Osteoblast (primary cell): ENCODE measurements around the gene MATK. TPM values are rescaled to one million over a fixed set of nuclear protein-coding genes. Genes with fewer than 3 reads are reported as not detected.

Experiments
- DNase-seq: peaks from one replicate; pipeline ENCODE4 v3.0.0; 2011; ENCODE audit warnings: low spot score, mixed read lengths; ENCODE audit not compliant: insufficient read length; ENCODE audit errors: missing footprints
- H2AFZ ChIP-seq: 2 replicates; pipeline ENCODE4 v1.6.0; 2011; ENCODE audit warnings: mild to moderate bottlenecking, low read length
- H3K27ac ChIP-seq: 2 replicates; pipeline ENCODE4 v1.5.1; 2011; ENCODE audit warnings: mild to moderate bottlenecking, low read depth, low read length, moderate library complexity
- H3K27me3 ChIP-seq: 2 replicates; pipeline ENCODE4 v1.6.0; 2012; ENCODE audit warnings: mild to moderate bottlenecking, control low read depth, inconsistent platforms, low read length, moderate library complexity; ENCODE audit not compliant: insufficient read depth
- H3K36me3 ChIP-seq: 2 replicates; pipeline ENCODE4 v1.5.1; 2011; ENCODE audit warnings: mild to moderate bottlenecking, low read length, control low read depth, moderate library complexity; ENCODE audit not compliant: insufficient read depth
- H3K4me1 ChIP-seq: 2 replicates; pipeline ENCODE4 v1.5.1; 2011; ENCODE audit warnings: mild to moderate bottlenecking, low read length, control low read depth, moderate library complexity; ENCODE audit not compliant: insufficient read depth
- H3K4me2 ChIP-seq: 2 replicates; pipeline ENCODE4 v1.6.0; 2011; ENCODE audit warnings: mild to moderate bottlenecking, low read length; ENCODE audit not compliant: insufficient read depth
- H3K4me3 ChIP-seq: fragments of 200-600 bp; sonication (generic); 3 replicates; pipeline ENCODE4 v1.5.1; 2012; ENCODE audit warnings: mild to moderate bottlenecking, low read length, inconsistent platforms; ENCODE audit not compliant: insufficient read depth
- H3K79me2 ChIP-seq: 2 replicates; pipeline ENCODE4 v1.6.0; 2012; ENCODE audit warnings: mild to moderate bottlenecking, low read length, control low read depth, inconsistent platforms; ENCODE audit not compliant: insufficient read depth
- H3K9me3 ChIP-seq: 2 replicates; pipeline ENCODE4 v1.5.1; 2011; ENCODE audit warnings: low read depth, low read length, control low read depth
- H4K20me1 ChIP-seq: 2 replicates; pipeline ENCODE4 v1.6.0; 2012; ENCODE audit warnings: mild to moderate bottlenecking, low read length, control low read depth; ENCODE audit not compliant: insufficient read depth
- CTCF ChIP-seq: IDR thresholded peaks from 2 replicates; pipeline ENCODE4 v1.5.1; 2011; ENCODE audit warnings: mild to moderate bottlenecking, low read depth, low read length, moderate library complexity; ENCODE audit errors: extremely low read depth
- total RNA-seq: library from RNA; depleted of rRNA; stranded (reverse); fragments of >200 nt; gene quantifications from 2 replicates; pipeline ENCODE4 v1.2.3, GENCODE V29; 2012

Gene MATK
- total RNA-seq, 1 donor: not detected

GRCh38 chr19:3807131-3807480 lies 20.9 kb upstream of the MATK start:
- Histone ChIP-seq H3K27ac (no peak overlapping the region), H3K4me3 (no peak overlapping the region), H3K4me2 (no peak overlapping the region), H3K4me1 (no peaks in the 10 kb centered on the region), H3K27me3 (peaks cover 4% of the 10 kb centered on the region), H3K79me2 (no peaks in the 10 kb centered on the region), H4K20me1 (no peaks in the 10 kb centered on the region), H3K36me3 (no peaks in the 10 kb centered on the region), H2AFZ (no peak overlapping the region), H3K9me3 (no peaks in the 10 kb centered on the region)
- DNase-seq: peak; percentile 78
- no peak for TF ChIP-seq CTCF

GRCh38 chr19:3805859-3806258 lies 19.7 kb upstream of the MATK start:
- Histone ChIP-seq H3K27ac (no peak overlapping the region), H3K79me2 (no peaks in the 10 kb centered on the region), H4K20me1 (no peaks in the 10 kb centered on the region), H3K4me1 (no peaks in the 10 kb centered on the region), H3K9me3 (no peaks in the 10 kb centered on the region), H2AFZ (no peak overlapping the region), H3K4me2 (no peak overlapping the region), H3K36me3 (no peaks in the 10 kb centered on the region), H3K4me3 (no peak overlapping the region), H3K27me3 (peaks cover 16% of the 10 kb centered on the region)
- peak; percentile 69 for DNase-seq
- TF ChIP-seq CTCF: no peak

GRCh38 chr19:3804429-3804828 lies 18.2 kb upstream of the MATK start:
- Histone ChIP-seq H3K36me3 (no peaks in the 10 kb centered on the region), H3K9me3 (no peaks in the 10 kb centered on the region), H3K27ac (no peak overlapping the region), H3K4me1 (no peaks in the 10 kb centered on the region), H3K27me3 (peaks cover 25% of the 10 kb centered on the region), H3K4me2 (no peak overlapping the region), H3K4me3 (no peak overlapping the region), H3K79me2 (no peaks in the 10 kb centered on the region), H2AFZ (no peak overlapping the region), H4K20me1 (no peaks in the 10 kb centered on the region)
- no peak for TF ChIP-seq CTCF
- peak; percentile 61 for DNase-seq

- no peak overlapping the region for H3K27ac ChIP-seq
- no peak overlapping the region for H3K4me3 ChIP-seq
- H3K27me3 ChIP-seq: peaks cover 25% of the 10 kb centered on the region
- no peaks in the 10 kb centered on the region for H3K79me2 ChIP-seq
- no peak overlapping the region for H2AFZ ChIP-seq
- H3K4me1 ChIP-seq: no peaks in the 10 kb centered on the region
- no peaks in the 10 kb centered on the region for H3K36me3 ChIP-seq
- no peaks in the 10 kb centered on the region for H3K9me3 ChIP-seq
- no peak for TF ChIP-seq CTCF
- no peaks in the 10 kb centered on the region for H4K20me1 ChIP-seq
- no peak overlapping the region for H3K4me2 ChIP-seq
- DNase-seq: peak; percentile 83
Observed at GRCh38 chr19:3803986-3804385, 17.8 kb upstream of the MATK start.
